Measurements from ENCODE around the gene TNNI2.

DNA sequence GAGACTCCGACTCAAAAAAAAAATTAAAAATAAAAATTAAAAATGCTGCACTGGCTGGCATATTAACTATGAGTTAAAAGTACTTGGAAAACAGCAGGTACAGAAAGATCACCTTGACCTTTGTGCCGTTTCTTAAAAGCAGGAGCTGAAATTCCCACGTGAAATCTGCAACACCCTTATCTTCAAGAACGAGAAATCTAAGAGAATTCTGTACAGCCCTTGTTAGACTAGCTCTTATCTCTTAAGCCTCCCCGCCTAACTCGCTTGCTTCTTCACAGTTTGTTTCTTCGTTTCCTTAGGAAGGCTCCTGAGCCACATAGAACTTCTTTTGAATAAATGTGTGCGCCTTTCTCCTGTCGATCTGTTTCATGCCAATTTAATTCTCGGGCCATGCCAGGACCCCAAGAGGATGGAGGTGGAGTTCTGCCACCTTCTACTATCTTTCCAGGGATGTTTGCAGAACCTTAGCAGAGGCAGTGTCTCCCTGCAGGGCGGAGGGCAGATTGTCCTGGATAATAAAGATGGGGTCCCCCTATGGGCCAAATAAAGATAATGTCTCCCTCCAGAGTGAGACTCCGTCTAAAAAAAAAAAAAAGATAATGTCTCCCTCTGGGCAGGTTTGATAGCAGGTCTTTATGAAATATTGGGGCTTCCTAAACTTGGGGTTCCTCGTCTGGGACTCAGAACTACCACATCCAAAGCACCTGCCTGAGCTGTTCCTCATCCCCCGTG lies 31.4 kb upstream of the TNNI2 start:
- TF ChIP-seq, protein P1, sequence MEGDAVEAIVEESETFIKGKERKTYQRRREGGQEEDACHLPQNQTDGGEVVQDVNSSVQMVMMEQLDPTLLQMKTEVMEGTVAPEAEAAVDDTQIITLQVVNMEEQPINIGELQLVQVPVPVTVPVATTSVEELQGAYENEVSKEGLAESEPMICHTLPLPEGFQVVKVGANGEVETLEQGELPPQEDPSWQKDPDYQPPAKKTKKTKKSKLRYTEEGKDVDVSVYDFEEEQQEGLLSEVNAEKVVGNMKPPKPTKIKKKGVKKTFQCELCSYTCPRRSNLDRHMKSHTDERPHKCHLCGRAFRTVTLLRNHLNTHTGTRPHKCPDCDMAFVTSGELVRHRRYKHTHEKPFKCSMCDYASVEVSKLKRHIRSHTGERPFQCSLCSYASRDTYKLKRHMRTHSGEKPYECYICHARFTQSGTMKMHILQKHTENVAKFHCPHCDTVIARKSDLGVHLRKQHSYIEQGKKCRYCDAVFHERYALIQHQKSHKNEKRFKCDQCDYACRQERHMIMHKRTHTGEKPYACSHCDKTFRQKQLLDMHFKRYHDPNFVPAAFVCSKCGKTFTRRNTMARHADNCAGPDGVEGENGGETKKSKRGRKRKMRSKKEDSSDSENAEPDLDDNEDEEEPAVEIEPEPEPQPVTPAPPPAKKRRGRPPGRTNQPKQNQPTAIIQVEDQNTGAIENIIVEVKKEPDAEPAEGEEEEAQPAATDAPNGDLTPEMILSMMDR (IDR thresholded peaks at IDR 0.05), result no peak; the same call in 1 of the 2 replicates
- no peak for TF ChIP-seq SMC3 (IDR thresholded peaks at IDR 0.05; ENCODE audit: low read depth, low read length)
- no peak for TF ChIP-seq EZH2phosphoT487 (IDR thresholded peaks at IDR 0.05; ENCODE audit: borderline replicate concordance, low read depth)
- no peak for TF ChIP-seq PBX3 (IDR thresholded peaks at IDR 0.05)
- no peak for TF ChIP-seq RXRA (IDR thresholded peaks at IDR 0.05; ENCODE audit: borderline replicate concordance, low read depth)
- TF ChIP-seq SIN3A (IDR thresholded peaks at IDR 0.05; ENCODE audit: borderline replicate concordance, low read depth, low read length), result no peak

Measured in SK-N-SH (cell line).